Activated CD4-positive, alpha-beta T cell treated with anti-CD3 and anti-CD28 coated beads, Interleukin-2, amount 10 ng/mL, durations not matched to agents 24 days and 14 days (primary cell): ENCODE measurements around the gene ABHD16B. TPM values are rescaled to one million over a fixed set of nuclear protein-coding genes. Genes with fewer than 3 reads are reported as not detected.
A peak's percentile ranks its signal among the peaks of the same experiment; 100 is the strongest.

Experiments
- DNase-seq: peaks from one replicate; pipeline ENCODE4 v3.0.0; 2022
- H3K27ac Mint-ChIP-seq: one replicate; pipeline ENCODE4 v1.8.0; 2022; ENCODE audit warnings: mild to moderate bottlenecking, mixed read lengths
- H3K27me3 Mint-ChIP-seq: one replicate; pipeline ENCODE4 v1.8.0; 2022; ENCODE audit warnings: mixed read lengths
- H3K36me3 Mint-ChIP-seq: one replicate; pipeline ENCODE4 v1.8.0; 2022; ENCODE audit warnings: low read depth, mild to moderate bottlenecking, mixed read lengths
- H3K4me1 Mint-ChIP-seq: one replicate; pipeline ENCODE4 v1.8.0; 2021; ENCODE audit warnings: mixed read lengths
- H3K4me3 Mint-ChIP-seq: one replicate; pipeline ENCODE4 v1.8.0; 2022; ENCODE audit warnings: mild to moderate bottlenecking, moderate library complexity, mixed read lengths
- H3K9me3 Mint-ChIP-seq: one replicate; pipeline ENCODE4 v1.8.0; 2021; ENCODE audit warnings: mixed read lengths
- intact Hi-C: fragments of 100-400 bp; cut with micrococcal nuclease; formaldehyde crosslinking; loops from one replicate; pipeline ENCODE4 v1.15.1; 2023
- total RNA-seq: library from RNA; stranded (reverse); gene quantifications from 2 replicates; pipeline ENCODE4 v1.2.3, GENCODE V29; 2022

The ABHD16B gene
- total RNA-seq, 1 donor from 2014 or later, result 0.19 TPM

- no peak for DNase-seq
- H3K4me3 Mint-ChIP-seq, result no peak overlapping the region
- H3K36me3 Mint-ChIP-seq, result no peaks in the 10 kb centered on the region
- no peaks in the 10 kb centered on the region for H3K9me3 Mint-ChIP-seq
- peaks cover 21% of the 10 kb centered on the region for H3K4me1 Mint-ChIP-seq
- H3K27me3 Mint-ChIP-seq, result peaks cover 3% of the 10 kb centered on the region
- intact Hi-C loops, result no loop called here
- H3K27ac Mint-ChIP-seq, result no peak overlapping the region
Observed at GRCh38 chr20:63855363-63856097, 5.8 kb upstream of the ABHD16B start.

GRCh38 chr20:63856098-63856511 lies 5.2 kb upstream of the ABHD16B start:
- peaks cover 6% of the 10 kb centered on the region for H3K36me3 Mint-ChIP-seq
- DNase-seq, result no peak
- intact Hi-C loops, result no loop called here

GRCh38 chr20:63857764-63858392 lies 3.4 kb upstream of the ABHD16B start:
- Mint-ChIP-seq H3K4me3 (no peak overlapping the region), H3K4me1 (peaks cover 9% of the 10 kb centered on the region)

More at GRCh38 chr20:63856098-63856511, 5.2 kb upstream of the ABHD16B start:
- no peak overlapping the region for H3K4me3 Mint-ChIP-seq
- H3K4me1 Mint-ChIP-seq, result peaks cover 15% of the 10 kb centered on the region
- peaks cover 1% of the 10 kb centered on the region for H3K27me3 Mint-ChIP-seq
- no peaks in the 10 kb centered on the region for H3K9me3 Mint-ChIP-seq
- no peak overlapping the region for H3K27ac Mint-ChIP-seq

GRCh38 chr20:63858393-63859165 lies 2.7 kb upstream of the ABHD16B start:
- Mint-ChIP-seq H3K36me3 (peaks cover 12% of the 10 kb centered on the region), H3K4me1 (peaks cover 15% of the 10 kb centered on the region), H3K27me3 (peaks cover 1% of the 10 kb centered on the region), H3K4me3 (no peak overlapping the region), H3K27ac (peak overlapping the region; percentile 48), H3K9me3 (no peaks in the 10 kb centered on the region)
- intact Hi-C loops, result no loop called here
- DNase-seq, result no peak

More at GRCh38 chr20:63857764-63858392, 3.4 kb upstream of the ABHD16B start:
- no peak for DNase-seq
- Mint-ChIP-seq H3K9me3 (no peaks in the 10 kb centered on the region), H3K27ac (no peak overlapping the region), H3K36me3 (peaks cover 9% of the 10 kb centered on the region), H3K27me3 (peaks cover 1% of the 10 kb centered on the region)
- intact Hi-C loops, result no loop called here

GRCh38 chr20:63859166-63859699 lies 2.1 kb upstream of the ABHD16B start:
- no peak for DNase-seq
- peak overlapping the region; percentile 48 for H3K27ac Mint-ChIP-seq
- H3K27me3 Mint-ChIP-seq, result peaks cover 1% of the 10 kb centered on the region
- H3K4me1 Mint-ChIP-seq, result peaks cover 21% of the 10 kb centered on the region
- peaks cover 17% of the 10 kb centered on the region for H3K36me3 Mint-ChIP-seq
- no peaks in the 10 kb centered on the region for H3K9me3 Mint-ChIP-seq
- intact Hi-C loops, result no loop called here
- no peak overlapping the region for H3K4me3 Mint-ChIP-seq

- intact Hi-C loops, result loop anchor here (10.0 kb wide), 1 partner anchor 204 kb away; the partner anchor contains the start of gene TCEA2
- Mint-ChIP-seq H3K4me3 (no peak overlapping the region), H3K4me1 (peaks cover 23% of the 10 kb centered on the region), H3K9me3 (no peaks in the 10 kb centered on the region), H3K27ac (no peak overlapping the region), H3K36me3 (peaks cover 20% of the 10 kb centered on the region), H3K27me3 (peaks cover 1% of the 10 kb centered on the region)
- DNase-seq, result no peak
Observed at GRCh38 chr20:63860325-63861051, 810 bp upstream of the ABHD16B start.

GRCh38 chr20:63861981-63862901 lies 943 bp downstream of the ABHD16B start:
- Mint-ChIP-seq H3K4me3 (no peak overlapping the region), H3K36me3 (peaks cover 23% of the 10 kb centered on the region), H3K27ac (no peak overlapping the region), H3K4me1 (peaks cover 30% of the 10 kb centered on the region), H3K9me3 (no peaks in the 10 kb centered on the region), H3K27me3 (no peaks in the 10 kb centered on the region)
- intact Hi-C loops, result loop anchor here (10.0 kb wide), 1 partner anchor 203 kb away; the partner anchor contains the start of gene TCEA2
- DNase-seq, result no peak

- peak overlapping the region; percentile 87 for H3K4me3 Mint-ChIP-seq
- no peaks in the 10 kb centered on the region for H3K9me3 Mint-ChIP-seq
- intact Hi-C loops, result loop anchor here (10.0 kb wide), 1 partner anchor 202 kb away; the partner anchor contains the start of gene TCEA2
- peaks cover 29% of the 10 kb centered on the region for H3K4me1 Mint-ChIP-seq
- no peaks in the 10 kb centered on the region for H3K27me3 Mint-ChIP-seq
- DNase-seq, result no peak
- H3K36me3 Mint-ChIP-seq, result peaks cover 28% of the 10 kb centered on the region
- H3K27ac Mint-ChIP-seq, result peak overlapping the region; percentile 100
Observed at GRCh38 chr20:63863021-63863797, 1.9 kb downstream of the ABHD16B start.

- H3K36me3 Mint-ChIP-seq, result peaks cover 30% of the 10 kb centered on the region
- peak; percentile 95 for DNase-seq
- H3K9me3 Mint-ChIP-seq, result no peaks in the 10 kb centered on the region
- H3K4me1 Mint-ChIP-seq, result peaks cover 25% of the 10 kb centered on the region
- H3K27ac Mint-ChIP-seq, result peak overlapping the region; percentile 100
- no peaks in the 10 kb centered on the region for H3K27me3 Mint-ChIP-seq
- H3K4me3 Mint-ChIP-seq, result peak overlapping the region; percentile 87
- intact Hi-C loops, result loop anchor here (1.0 to 10.0 kb wide), 6 partner anchors 31 to 325 kb away; partner anchors contain the start of genes DNAJC5, PRPF6 and TCEA2
Observed at GRCh38 chr20:63863798-63864544, 2.7 kb downstream of the ABHD16B start.

GRCh38 chr20:63864545-63864977 lies 3.3 kb downstream of the ABHD16B start:
- Mint-ChIP-seq H3K36me3 (peaks cover 35% of the 10 kb centered on the region), H3K27me3 (no peaks in the 10 kb centered on the region), H3K4me3 (peak overlapping the region; percentile 87), H3K27ac (peak overlapping the region; percentile 100), H3K4me1 (peaks cover 25% of the 10 kb centered on the region), H3K9me3 (no peaks in the 10 kb centered on the region)
- no peak for DNase-seq
- intact Hi-C loops, result loop anchor here (1.0 to 10.0 kb wide), 6 partner anchors 30 to 326 kb away; partner anchors contain the start of genes DNAJC5, PRPF6 and TCEA2
